Measurements from ENCODE around the gene MARK1. TPM values are rescaled to one million over a fixed set of nuclear protein-coding genes. Genes with fewer than 3 reads are reported as not detected.

MARK1 gene
- total RNA-seq, 1 experiment from 2014 or later, result 0.40 TPM

GRCh38 chr1:220701974-220702373, 174.0 kb downstream of the MARK1 start:
- Histone ChIP-seq H3K27me3 (ENCODE audit: low read length) (no peaks in the 10 kb centered on the region), H3K79me2 (ENCODE audit: low read length) (no peaks in the 10 kb centered on the region), H3K9ac (ENCODE audit: low read length) (no peak overlapping the region), H3K9me3 (ENCODE audit: low read length) (no peaks in the 10 kb centered on the region), H3K27ac (ENCODE audit: low read length) (no peak overlapping the region), H3K4me2 (ENCODE audit: low read length) (no peak overlapping the region), H4K20me1 (ENCODE audit: low read length) (no peaks in the 10 kb centered on the region), H3F3A (ENCODE audit: low read length, unreplicated experiment) (no peaks in the 10 kb centered on the region), H3K4me3 (ENCODE audit: low read length) (no peak overlapping the region), H3K9me2 (replicated peaks; ENCODE audit: low read length) (no peaks in the 10 kb centered on the region), H2AFZ (ENCODE audit: low read length) (no peak overlapping the region), H3K36me3 (ENCODE audit: low read depth, low read length) (no peaks in the 10 kb centered on the region), H3K4me1 (ENCODE audit: insufficient read depth, low read length) (no peaks in the 10 kb centered on the region)
- no peak for TF ChIP-seq CTCF (conservative IDR thresholded peaks at IDR 0.05; ENCODE audit: low read depth, low read length)
- TF ChIP-seq EZH2 (IDR thresholded peaks at IDR 0.05; ENCODE audit: low read length, unreplicated experiment), result no peak
- no peak for TF ChIP-seq EZH2phosphoT487 (IDR thresholded peaks at IDR 0.05; ENCODE audit: borderline replicate concordance, low read length)
- POLR2A ChIA-PET (ENCODE audit: unreplicated experiment), result no interaction called here
- ATAC-seq (no peak), DNase-seq (no peak)
- no TSS peak for BruUV-seq (replicated peaks)
- CTCF ChIA-PET, result no interaction called here
- intact Hi-C loops (cut with micrococcal nuclease), result no loop called here

- no TSS peak for BruUV-seq (replicated peaks)
- ChIA-PET POLR2A (ENCODE audit: unreplicated experiment) (interaction anchor here (0.6 kb wide), 1 partner anchor 619 kb away, joined by 4 read pairs; no protein-coding TSS in a partner anchor), CTCF (interaction anchor here (0.5 kb wide), 1 partner anchor 676 kb away, joined by 3 read pairs; no protein-coding TSS in a partner anchor)
- no peaks in the 10 kb centered on the region for H3K9me2 ChIP-seq (replicated peaks; ENCODE audit: low read length)
- TF ChIP-seq EZH2 (IDR thresholded peaks at IDR 0.05; ENCODE audit: low read length, unreplicated experiment), result no peak
- no peak for TF ChIP-seq EZH2phosphoT487 (IDR thresholded peaks at IDR 0.05; ENCODE audit: borderline replicate concordance, low read length)
- no peak for TF ChIP-seq CTCF (conservative IDR thresholded peaks at IDR 0.05; ENCODE audit: low read depth, low read length)
- no peaks in the 10 kb centered on the region for H4K20me1 ChIP-seq (ENCODE audit: low read length)
- intact Hi-C loops (cut with micrococcal nuclease), result no loop called here
- H3K9me3 ChIP-seq (ENCODE audit: low read length), result no peaks in the 10 kb centered on the region
- no peak overlapping the region for H2AFZ ChIP-seq (ENCODE audit: low read length)
- no peak overlapping the region for H3K4me3 ChIP-seq (ENCODE audit: low read length)
- no peak overlapping the region for H3K4me2 ChIP-seq (ENCODE audit: low read length)
- no peaks in the 10 kb centered on the region for H3F3A ChIP-seq (ENCODE audit: low read length, unreplicated experiment)
- no peak overlapping the region for H3K27ac ChIP-seq (ENCODE audit: low read length)
- no peaks in the 10 kb centered on the region for H3K27me3 ChIP-seq (ENCODE audit: low read length)
- DNase-seq (no peak), ATAC-seq (no peak)
- no peaks in the 10 kb centered on the region for H3K4me1 ChIP-seq (ENCODE audit: insufficient read depth, low read length)
- H3K79me2 ChIP-seq (ENCODE audit: low read length), result no peaks in the 10 kb centered on the region
- H3K9ac ChIP-seq (ENCODE audit: low read length), result no peak overlapping the region
- no peaks in the 10 kb centered on the region for H3K36me3 ChIP-seq (ENCODE audit: low read depth, low read length)
Observed at GRCh38 chr1:220702733-220703270, 174.9 kb downstream of the MARK1 start.

GRCh38 chr1:220703305-220703704, 175.4 kb downstream of the MARK1 start:
- DNase-seq, result no peak
- H3K9ac ChIP-seq (ENCODE audit: low read length), result no peak overlapping the region
- H2AFZ ChIP-seq (ENCODE audit: low read length), result no peak overlapping the region
- H3K27ac ChIP-seq (ENCODE audit: low read length), result no peak overlapping the region
- no peaks in the 10 kb centered on the region for H3K36me3 ChIP-seq (ENCODE audit: low read depth, low read length)
- CTCF ChIA-PET, result no interaction called here
- no peak overlapping the region for H3K4me3 ChIP-seq (ENCODE audit: low read length)
- no peaks in the 10 kb centered on the region for H4K20me1 ChIP-seq (ENCODE audit: low read length)
- no peaks in the 10 kb centered on the region for H3K9me2 ChIP-seq (replicated peaks; ENCODE audit: low read length)
- TF ChIP-seq CTCF (conservative IDR thresholded peaks at IDR 0.05; ENCODE audit: low read depth, low read length) (no peak), EZH2phosphoT487 (IDR thresholded peaks at IDR 0.05; ENCODE audit: borderline replicate concordance, low read length) (no peak), EZH2 (IDR thresholded peaks at IDR 0.05; ENCODE audit: low read length, unreplicated experiment) (no peak)
- no peaks in the 10 kb centered on the region for H3K4me1 ChIP-seq (ENCODE audit: insufficient read depth, low read length)
- H3K4me2 ChIP-seq (ENCODE audit: low read length), result no peak overlapping the region
- POLR2A ChIA-PET (ENCODE audit: unreplicated experiment), result no interaction called here
- no peaks in the 10 kb centered on the region for H3K79me2 ChIP-seq (ENCODE audit: low read length)
- intact Hi-C loops (cut with micrococcal nuclease), result no loop called here
- H3K9me3 ChIP-seq (ENCODE audit: low read length), result no peaks in the 10 kb centered on the region
- H3F3A ChIP-seq (ENCODE audit: low read length, unreplicated experiment), result no peaks in the 10 kb centered on the region
- H3K27me3 ChIP-seq (ENCODE audit: low read length), result no peaks in the 10 kb centered on the region
- BruUV-seq (replicated peaks), result no TSS peak
- no peak for ATAC-seq
